C4-2B (cell line): Measurements from ENCODE around the gene MYO1D.

Experiments
- ZFX ChIP-seq: fragments of 450-650 bp; IDR thresholded peaks from 2 replicates; pipeline ENCODE4 v1.6.1; 2017
- TF ChIP-seq, protein P1 (sequence below): fragments of 450-650 bp; conservative IDR thresholded peaks from 2 replicates; pipeline ENCODE4 v1.5.1; 2017; ENCODE audit warnings: mild to moderate bottlenecking

DNA sequence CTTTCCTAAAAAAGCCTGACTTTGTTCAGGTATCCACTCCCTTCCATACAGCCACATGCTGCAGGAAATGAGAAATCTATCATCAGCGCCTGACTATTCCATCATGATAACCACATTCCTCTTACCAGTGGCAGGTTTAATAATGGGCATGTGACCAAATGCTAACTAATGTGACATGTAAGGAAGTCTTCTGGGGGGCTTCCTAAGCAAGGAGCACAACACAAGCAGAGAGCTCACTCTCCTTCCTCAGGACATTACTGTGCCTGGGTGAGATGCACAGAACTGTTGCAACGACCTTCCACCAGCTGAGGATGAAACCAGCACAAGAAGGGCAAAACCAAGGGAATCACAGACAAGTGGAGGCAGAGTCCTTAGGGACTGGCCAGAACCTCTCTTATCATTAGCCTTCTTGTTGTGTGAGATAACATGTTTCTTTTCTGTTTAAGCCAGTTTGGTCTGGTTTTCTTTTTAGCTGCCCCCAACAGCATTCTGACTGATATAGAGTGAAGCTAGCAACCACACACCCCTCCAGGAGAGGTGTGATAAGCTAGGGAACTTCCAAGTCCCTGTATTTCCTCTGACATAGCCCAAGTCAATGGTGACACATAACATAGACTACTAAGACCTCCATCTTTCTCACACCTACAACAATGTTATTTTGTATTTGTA is 16.9 kb downstream of the MYO1D start:
- TF ChIP-seq, protein P1, sequence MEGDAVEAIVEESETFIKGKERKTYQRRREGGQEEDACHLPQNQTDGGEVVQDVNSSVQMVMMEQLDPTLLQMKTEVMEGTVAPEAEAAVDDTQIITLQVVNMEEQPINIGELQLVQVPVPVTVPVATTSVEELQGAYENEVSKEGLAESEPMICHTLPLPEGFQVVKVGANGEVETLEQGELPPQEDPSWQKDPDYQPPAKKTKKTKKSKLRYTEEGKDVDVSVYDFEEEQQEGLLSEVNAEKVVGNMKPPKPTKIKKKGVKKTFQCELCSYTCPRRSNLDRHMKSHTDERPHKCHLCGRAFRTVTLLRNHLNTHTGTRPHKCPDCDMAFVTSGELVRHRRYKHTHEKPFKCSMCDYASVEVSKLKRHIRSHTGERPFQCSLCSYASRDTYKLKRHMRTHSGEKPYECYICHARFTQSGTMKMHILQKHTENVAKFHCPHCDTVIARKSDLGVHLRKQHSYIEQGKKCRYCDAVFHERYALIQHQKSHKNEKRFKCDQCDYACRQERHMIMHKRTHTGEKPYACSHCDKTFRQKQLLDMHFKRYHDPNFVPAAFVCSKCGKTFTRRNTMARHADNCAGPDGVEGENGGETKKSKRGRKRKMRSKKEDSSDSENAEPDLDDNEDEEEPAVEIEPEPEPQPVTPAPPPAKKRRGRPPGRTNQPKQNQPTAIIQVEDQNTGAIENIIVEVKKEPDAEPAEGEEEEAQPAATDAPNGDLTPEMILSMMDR: no peak
- no peak for TF ChIP-seq ZFX
